ENCODE data around the gene SERTAD4. TPM values are rescaled to one million over a fixed set of nuclear protein-coding genes. Genes with fewer than 3 reads are reported as not detected.
"Not testable (repeated sequence)": the region's sequence is repeated elsewhere in the genome, so short reads cannot be mapped to it uniquely, and the experiment has no call there.

SERTAD4 gene
- total RNA-seq (2014; rRNA removed; shearing (Covaris generic)) (1.0 and 1.6 TPM in 2 replicates), polyA plus RNA-seq (2016; fragmentation: Nextera tagmentation; extraction: Ambion mirVana) (1.3 and 1.4 TPM in 2 replicates)
- long read RNA-seq, partial matches to known transcripts: 0 of 1 reads
- long read RNA-seq, other reads (novel, unspliced or antisense): 1 of 1 reads

GRCh38 chr1:210232511-210233215 is at the start of gene SERTAD4:
TSS of gene SERTAD4 (plus strand) at chr1:210232796. CDS start at chr1:210237961, 5,165 bp downstream.
- no peak within 1 kb of the TSS for H3K27ac ChIP-seq (ENCODE audit: low read depth)

GRCh38 chr1:210185063-210185462 is 47.5 kb upstream of the SERTAD4 start:
- no peaks in the 10 kb centered on the region for H3K27me3 Mint-ChIP-seq (ENCODE audit: insufficient read depth, low read depth, poor library complexity)

More at GRCh38 chr1:210232511-210233215, at the start of gene SERTAD4:
- Histone ChIP-seq H3F3A (replicated peaks; ENCODE audit: low read depth) (peaks cover 5% of the 10 kb centered on the region; the same call in 1 of the 2 replicates), H3K4me1 (ENCODE audit: insufficient read depth) (peaks cover 41% of the 10 kb centered on the region), H3K4me2 (peak within 1 kb of the TSS; percentile 95), H3K4me3 (peak within 1 kb of the TSS; percentile 85), H4K20me1 (replicated peaks; ENCODE audit: insufficient read depth) (no peaks in the 10 kb centered on the region), H3K27me3 (ENCODE audit: insufficient read depth) (peaks cover 81% of the 10 kb centered on the region), H3K9me2 (ENCODE audit: insufficient read depth) (no peaks in the 10 kb centered on the region), H3K36me3 (ENCODE audit: insufficient read depth) (no peaks in the 10 kb centered on the region), H3K79me2 (replicated peaks; ENCODE audit: insufficient read depth) (no peaks in the 10 kb centered on the region), H2AFZ (peak within 1 kb of the TSS; percentile 93)
- Mint-ChIP-seq H3K27me3 (ENCODE audit: insufficient read depth, low read depth, poor library complexity) (peaks cover 33% of the 10 kb centered on the region), H3K27ac (no peak within 1 kb of the TSS), H3K4me1 (peaks cover 21% of the 10 kb centered on the region), H3K4me3 (peak within 1 kb of the TSS; percentile 80), H3K9me3 (no peaks in the 10 kb centered on the region), H3K36me3 (ENCODE audit: low read depth) (no peaks in the 10 kb centered on the region; the same call in 2 of the 3 replicates)
- ATAC-seq (peak; percentile 26), DNase-seq (ENCODE audit: low spot score) (peak; percentile 73)
- TF ChIP-seq EZH2 (IDR thresholded peaks at IDR 0.05; ENCODE audit: low read depth, unreplicated experiment) (peak; percentile 22), NANOG (IDR thresholded peaks at IDR 0.05; ENCODE audit: borderline replicate concordance) (no peak)

DNA sequence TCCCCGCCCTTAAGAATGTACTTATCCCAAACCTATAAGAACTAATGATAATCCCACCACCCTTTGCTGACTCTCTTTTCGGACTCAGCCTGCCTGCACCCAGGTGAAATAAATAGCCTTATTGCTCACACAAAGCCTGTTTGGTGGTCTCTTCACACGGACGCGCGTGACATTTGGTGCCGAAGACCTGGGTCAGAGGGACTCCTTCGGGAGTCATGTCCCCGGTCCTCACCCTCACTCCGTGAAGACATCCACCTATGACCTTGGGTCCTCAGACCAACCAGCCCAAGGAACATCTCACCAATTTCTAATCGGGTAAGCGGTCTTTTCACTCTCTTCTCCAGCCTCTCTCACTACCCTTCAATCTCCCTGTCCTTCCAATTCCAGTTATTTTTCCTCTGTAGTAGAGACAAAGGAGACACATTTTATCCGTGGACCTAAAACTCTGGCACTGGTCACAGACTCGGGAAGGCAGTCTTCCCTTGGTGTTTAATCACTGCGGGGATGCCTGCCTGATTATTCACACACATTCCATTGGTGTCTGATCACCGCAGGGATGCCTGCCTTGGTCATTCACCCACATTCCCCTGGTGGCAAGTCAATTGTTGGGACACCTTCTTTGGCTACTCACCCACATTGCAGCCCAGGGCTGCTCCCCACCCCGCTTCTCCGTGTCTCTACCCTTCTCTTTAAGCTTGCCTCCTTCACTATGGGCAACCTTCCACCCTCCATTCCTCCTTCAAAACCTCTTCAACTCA is 44.6 kb upstream of the SERTAD4 start:
- not testable (repeated sequence) for H3K27me3 Mint-ChIP-seq (ENCODE audit: insufficient read depth, low read depth, poor library complexity); H3K79me2 ChIP-seq (replicated peaks; ENCODE audit: insufficient read depth); H3K4me3 Mint-ChIP-seq; H3K4me1 Mint-ChIP-seq; H3K36me3 ChIP-seq (ENCODE audit: insufficient read depth); H3K36me3 Mint-ChIP-seq (ENCODE audit: low read depth); H3F3A ChIP-seq (replicated peaks; ENCODE audit: low read depth); H3K4me3 ChIP-seq; H3K27me3 ChIP-seq (ENCODE audit: insufficient read depth); H3K27ac ChIP-seq (ENCODE audit: low read depth); H2AFZ ChIP-seq; H3K9me2 ChIP-seq (ENCODE audit: insufficient read depth); ATAC-seq; H3K27ac Mint-ChIP-seq; H3K4me2 ChIP-seq; H3K4me1 ChIP-seq (ENCODE audit: insufficient read depth); H4K20me1 ChIP-seq (replicated peaks; ENCODE audit: insufficient read depth); H3K9me3 Mint-ChIP-seq
- DNase-seq (ENCODE audit: low spot score): peak; percentile 6

More at GRCh38 chr1:210185063-210185462, 47.5 kb upstream of the SERTAD4 start:
- H3K27me3 ChIP-seq (ENCODE audit: insufficient read depth): no peaks in the 10 kb centered on the region
- TF ChIP-seq REST (IDR thresholded peaks at IDR 0.05; ENCODE audit: unreplicated experiment) (no peak), STAT1 (IDR thresholded peaks at IDR 0.05; ENCODE audit: unreplicated experiment) (no peak), CTCF (conservative IDR thresholded peaks at IDR 0.05; ENCODE audit: low read depth in 2 of 2) (peak; percentile 62 to 73)
- H3K79me2 ChIP-seq (replicated peaks; ENCODE audit: insufficient read depth): no peaks in the 10 kb centered on the region
- DNase-seq (ENCODE audit: low spot score): peak; percentile 29
- no peaks in the 10 kb centered on the region for H3K4me1 ChIP-seq (ENCODE audit: insufficient read depth)
- H3K36me3 Mint-ChIP-seq (ENCODE audit: low read depth): no peaks in the 10 kb centered on the region
- no peaks in the 10 kb centered on the region for H3K4me1 Mint-ChIP-seq
- H3F3A ChIP-seq (replicated peaks; ENCODE audit: low read depth): no peaks in the 10 kb centered on the region
- H3K4me2 ChIP-seq: no peak overlapping the region
- no peaks in the 10 kb centered on the region for H3K36me3 ChIP-seq (ENCODE audit: insufficient read depth)
- H3K4me3 Mint-ChIP-seq: no peak overlapping the region
- H3K9me2 ChIP-seq (ENCODE audit: insufficient read depth): no peaks in the 10 kb centered on the region
- H3K9me3 Mint-ChIP-seq: no peaks in the 10 kb centered on the region
- H2AFZ ChIP-seq: no peak overlapping the region
- no peak overlapping the region for H3K4me3 ChIP-seq
- no peak for ATAC-seq
- H4K20me1 ChIP-seq (replicated peaks; ENCODE audit: insufficient read depth): no peaks in the 10 kb centered on the region
- no peak overlapping the region for H3K27ac Mint-ChIP-seq
- H3K27ac ChIP-seq (ENCODE audit: low read depth): no peak overlapping the region
